CD4-positive, CD25-positive, alpha-beta regulatory T cell (primary cell): Measurements from ENCODE around the gene HDAC4. TPM values are rescaled to one million over a fixed set of nuclear protein-coding genes. Genes with fewer than 3 reads are reported as not detected.

Experiments used
- ATAC-seq, 2 donors: fragments of 150-1000 bp; cut with Tn5 transposase; one replicate each; pipeline ENCODE4 v1.10.0; 2021; ENCODE audit warnings: low read depth in 2 of 2, moderate number of reproducible peaks in 2 of 2, moderate library complexity in 1 of 2
- DNase-seq, 3 donors: peaks; one replicate each; pipeline versions ENCODE4 v3.0.0 to v3.0.0-alpha.2; 2012 to 2022; ENCODE audit warnings: mixed read lengths in 1 of 3
- H3K27ac ChIP-seq: one replicate; pipeline ENCODE4 v1.7.0; 2013; ENCODE audit warnings: mild to moderate bottlenecking, low read length; ENCODE audit not compliant: insufficient read depth, poor library complexity, severe bottlenecking
- H3K27me3 ChIP-seq: one replicate; pipeline ENCODE4 v1.7.0; 2013; ENCODE audit warnings: low read length; ENCODE audit not compliant: control insufficient read depth, insufficient read depth
- H3K36me3 ChIP-seq: one replicate; pipeline ENCODE4 v1.7.0; 2013; ENCODE audit warnings: mild to moderate bottlenecking, low read length, moderate library complexity; ENCODE audit not compliant: control insufficient read depth, insufficient read depth
- H3K4me1 ChIP-seq: 2 replicates; pipeline ENCODE4 v1.7.0; 2013; ENCODE audit warnings: mild to moderate bottlenecking, low read length; ENCODE audit not compliant: insufficient read depth, control insufficient read depth, poor library complexity, severe bottlenecking
- H3K4me3 ChIP-seq: one replicate; pipeline ENCODE4 v1.7.0; 2013; ENCODE audit warnings: low read depth, mild to moderate bottlenecking, low read length, moderate library complexity
- H3K9me3 ChIP-seq, 2 experiments: 1 replicate in 1 of 2; 2 replicates in 1 of 2; pipeline ENCODE4 v1.7.0; 2013; ENCODE audit warnings: low read length in 2 of 2, mild to moderate bottlenecking in 1 of 2, moderate library complexity in 1 of 2; ENCODE audit not compliant: control insufficient read depth in 2 of 2
- H3K27ac Mint-ChIP-seq, 3 donors: one replicate each; pipeline ENCODE4 v1.8.0; 2020 to 2022; ENCODE audit warnings: mild to moderate bottlenecking in 3 of 3, mixed read lengths in 3 of 3, moderate library complexity in 2 of 3
- H3K27me3 Mint-ChIP-seq: one replicate; pipeline ENCODE4 v1.8.0; 2022; ENCODE audit warnings: mild to moderate bottlenecking, mixed read lengths
- H3K36me3 Mint-ChIP-seq: one replicate; pipeline ENCODE4 v1.8.0; 2020; ENCODE audit warnings: mixed read lengths
- H3K4me1 Mint-ChIP-seq, 4 donors: one replicate each; pipeline ENCODE4 v1.8.0; 2020 to 2022; ENCODE audit warnings: mixed read lengths in 4 of 4, mild to moderate bottlenecking in 1 of 4
- H3K4me3 Mint-ChIP-seq, 4 donors: one replicate each; pipeline ENCODE4 v1.8.0; 2020 to 2022; ENCODE audit warnings: mild to moderate bottlenecking in 4 of 4, mixed read lengths in 4 of 4, moderate library complexity in 3 of 4
- H3K9me3 Mint-ChIP-seq, 7 donors: one replicate each; pipeline ENCODE4 v1.8.0; 2020 to 2022; ENCODE audit warnings: mixed read lengths in 7 of 7, mild to moderate bottlenecking in 3 of 7, moderate library complexity in 2 of 7
- polyA plus RNA-seq, 4 donors: library from polyadenylated mRNA; unstranded; fragments of 300-500 nt; fragmentation: Illumina TruSeq; gene quantifications; one replicate each; pipeline ENCODE4 v1.2.3, GENCODE V29; 2021
- total RNA-seq: library from RNA; stranded (reverse); gene quantifications from one replicate; pipeline ENCODE4 v1.2.3, GENCODE V29; 2022

Gene HDAC4
- total and polyA plus RNA-seq, 5 donors from 2014 or later = 6.5 to 118 (median 8.6) TPM

DNA sequence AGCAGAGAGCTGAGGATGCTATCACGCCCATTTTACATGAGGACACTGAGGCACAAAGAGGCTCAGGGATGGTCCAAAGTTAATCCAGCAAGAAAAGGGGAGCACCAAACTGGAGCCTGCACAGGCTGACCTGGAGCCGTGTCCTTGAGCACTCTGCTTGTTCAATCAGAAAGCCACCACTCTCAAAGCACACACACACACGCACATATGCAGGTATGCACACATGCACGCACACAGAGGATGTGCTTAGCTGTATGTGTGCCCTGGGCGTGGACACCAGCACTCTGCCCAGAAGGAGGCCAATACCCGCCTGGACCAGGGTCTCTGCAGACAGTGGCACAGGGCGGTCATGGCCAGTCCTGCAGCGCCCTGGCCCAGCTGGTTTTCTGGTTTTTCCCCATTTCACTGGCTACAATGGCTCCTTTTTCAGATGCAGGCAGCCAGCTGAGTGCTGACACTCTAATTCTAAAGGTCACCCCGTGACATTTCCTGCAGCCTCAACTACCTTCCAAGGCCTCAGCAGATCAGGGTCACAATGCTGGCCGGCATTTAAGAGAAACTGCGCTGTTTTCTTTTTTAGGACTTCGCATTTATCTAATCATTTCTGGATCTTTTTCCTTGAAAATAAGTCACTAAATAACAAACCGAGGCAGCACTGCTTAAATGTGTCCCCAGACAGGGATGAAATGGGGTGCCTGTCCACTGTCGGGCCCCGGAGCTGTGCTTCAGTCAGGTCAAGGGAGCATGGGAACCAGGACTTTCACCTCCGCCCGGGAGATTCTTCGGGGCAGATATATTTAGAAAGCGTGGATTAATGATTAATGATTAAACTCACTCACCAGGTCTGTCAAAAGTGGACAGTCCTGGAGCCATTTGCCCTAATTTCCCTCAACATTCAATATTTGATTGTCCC is 104.5 kb downstream of the HDAC4 start:
- Histone ChIP-seq H3K9me3 (no peaks in the 10 kb centered on the region), H3K36me3 (no peaks in the 10 kb centered on the region), H3K27ac (no peak overlapping the region), H3K4me1 (peaks cover 59% of the 10 kb centered on the region), H3K27me3 (no peaks in the 10 kb centered on the region), H3K4me3 (no peak overlapping the region)
- Mint-ChIP-seq H3K4me3 (peak overlapping the region; percentile 60 to 86 (median 73)), H3K4me1 (peaks cover 20 to 74% (median 39%) of the 10 kb centered on the region in 4 donors), H3K27me3 (peaks cover 5% of the 10 kb centered on the region), H3K27ac (peak overlapping the region; percentile 48 to 92 (median 78)), H3K36me3 (no peaks in the 10 kb centered on the region), H3K9me3 (peaks cover 0 to 2% (median 0%) of the 10 kb centered on the region in 7 donors)
- DNase-seq (no peak), ATAC-seq (no peak)

DNA sequence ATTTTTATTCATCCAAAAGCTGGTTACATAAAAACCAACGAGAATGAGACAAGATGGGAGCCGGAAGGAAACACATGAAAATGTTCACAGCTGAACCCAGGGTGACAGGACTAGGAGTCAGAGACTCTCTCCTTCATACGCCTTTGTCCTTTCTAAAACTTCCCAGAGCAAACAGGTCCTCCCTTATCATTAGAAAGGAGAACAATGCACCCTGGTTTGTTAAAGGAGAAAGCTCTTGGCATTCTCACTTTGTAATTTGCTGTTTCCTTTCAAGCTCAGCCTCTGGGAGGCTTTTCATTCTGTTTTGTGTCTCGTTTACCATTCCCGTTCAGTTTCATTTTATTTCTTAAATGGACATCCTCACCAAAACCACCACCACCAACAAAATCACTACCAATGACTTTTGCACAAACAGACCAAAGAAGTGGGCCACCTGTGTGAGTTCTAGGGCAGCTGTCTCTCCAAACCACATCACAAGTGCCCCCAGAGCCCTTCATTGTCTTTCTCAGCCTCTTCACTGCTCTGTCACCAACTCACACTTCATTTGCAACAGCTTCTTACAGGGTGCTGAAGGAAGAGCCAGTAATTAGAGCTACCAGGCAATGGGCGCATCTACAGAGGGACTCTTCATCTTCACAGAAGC is 105.3 kb downstream of the HDAC4 start:
- Histone ChIP-seq H3K36me3 (no peaks in the 10 kb centered on the region), H3K4me3 (peak overlapping the region; percentile 46), H3K9me3 (no peaks in the 10 kb centered on the region), H3K27ac (peak overlapping the region; percentile 49), H3K27me3 (no peaks in the 10 kb centered on the region), H3K4me1 (peaks cover 59% of the 10 kb centered on the region)
- ATAC-seq = no peak
- Mint-ChIP-seq H3K4me1 (peaks cover 20 to 77% (median 44%) of the 10 kb centered on the region in 4 donors), H3K4me3 (peak overlapping the region; percentile 56 to 86 (median 70)), H3K27ac (peak overlapping the region; percentile 78 to 92 (median 88)), H3K27me3 (peaks cover 5% of the 10 kb centered on the region), H3K9me3 (peaks cover 0 to 2% (median 0%) of the 10 kb centered on the region in 7 donors), H3K36me3 (no peaks in the 10 kb centered on the region)
- peak in 1 of 3 donors; percentile 47 for DNase-seq

DNA sequence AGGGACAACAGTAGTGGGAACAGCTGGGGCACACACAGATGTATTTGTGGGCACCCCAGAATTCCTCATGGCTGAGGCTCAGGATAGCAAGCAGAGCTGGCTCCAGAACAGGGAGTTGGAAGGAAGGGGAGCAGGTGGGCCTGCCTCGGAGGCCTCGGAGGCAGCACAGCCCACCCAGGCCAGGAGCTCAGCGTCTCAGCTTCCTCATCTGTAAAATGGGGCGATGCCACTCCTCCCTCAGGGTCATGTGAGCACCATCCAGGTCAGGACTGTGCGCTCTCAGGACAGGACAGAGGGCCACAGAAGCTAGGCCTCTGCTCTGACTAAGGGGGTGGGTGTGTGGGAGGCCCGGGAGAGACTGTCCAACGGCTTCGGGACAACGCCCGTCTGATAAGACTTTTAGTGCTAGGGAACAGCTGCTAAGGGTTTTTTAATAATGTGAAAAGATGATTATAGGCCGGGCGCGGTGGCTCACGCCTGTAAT is 106.2 kb downstream of the HDAC4 start:
- H3K36me3 ChIP-seq = no peaks in the 10 kb centered on the region
- H3K27me3 Mint-ChIP-seq = peaks cover 5% of the 10 kb centered on the region
- H3K4me3 Mint-ChIP-seq = peak overlapping the region; percentile 17 to 90 (median 73)
- H3K4me3 ChIP-seq = no peak overlapping the region
- H3K27ac Mint-ChIP-seq = peak overlapping the region in 2 of 3 donors; percentile 92 to 94
- H3K27me3 ChIP-seq = no peaks in the 10 kb centered on the region
- H3K36me3 Mint-ChIP-seq = no peaks in the 10 kb centered on the region
- H3K4me1 Mint-ChIP-seq = peaks cover 24 to 82% (median 49%) of the 10 kb centered on the region in 4 donors
- peaks cover 67% of the 10 kb centered on the region for H3K4me1 ChIP-seq
- no peaks in the 10 kb centered on the region for H3K9me3 ChIP-seq
- H3K9me3 Mint-ChIP-seq = peaks cover 0 to 2% (median 0%) of the 10 kb centered on the region in 7 donors
- no peak for DNase-seq
- no peak overlapping the region for H3K27ac ChIP-seq
- no peak for ATAC-seq

DNA sequence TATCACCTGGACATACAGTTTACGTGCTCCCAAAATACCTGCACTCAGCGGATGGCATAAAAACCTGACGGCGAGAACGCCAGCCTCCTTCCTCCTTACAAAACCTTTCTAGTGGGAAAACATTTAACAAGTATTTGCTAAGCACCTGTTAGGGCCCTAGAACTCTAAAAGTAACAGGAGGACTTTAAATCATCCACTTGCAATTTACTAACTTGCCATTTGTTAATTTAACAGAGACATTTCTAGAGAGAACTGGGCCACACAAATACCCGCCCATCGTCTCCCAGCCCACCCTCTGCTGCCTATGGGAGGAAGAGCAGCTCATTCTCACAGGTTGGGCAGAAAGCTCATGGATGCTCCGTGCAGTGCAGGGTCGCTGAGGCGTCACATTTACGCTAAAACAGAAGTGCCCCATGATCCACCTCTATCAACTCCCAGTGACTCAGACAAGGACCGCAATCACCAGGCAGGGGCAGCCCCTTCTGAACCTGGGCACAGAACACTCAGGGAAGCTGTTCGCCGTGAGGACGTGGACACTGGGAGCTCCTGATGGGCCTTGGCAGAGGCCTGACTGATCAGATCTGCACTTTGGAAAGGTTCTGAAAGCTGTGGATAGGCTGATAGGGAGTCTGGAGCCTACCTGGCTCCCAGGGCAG is 106.9 kb downstream of the HDAC4 start:
- H3K27me3 ChIP-seq = no peaks in the 10 kb centered on the region
- Mint-ChIP-seq H3K36me3 (no peaks in the 10 kb centered on the region), H3K4me1 (peaks cover 32 to 82% (median 54%) of the 10 kb centered on the region in 4 donors), H3K27ac (peak overlapping the region; percentile 92 to 97 (median 94)), H3K4me3 (peak overlapping the region; percentile 17 to 90 (median 73)), H3K9me3 (peaks cover 0 to 2% (median 0%) of the 10 kb centered on the region in 7 donors), H3K27me3 (peaks cover 5% of the 10 kb centered on the region)
- DNase-seq = peak; percentile 28 to 59 (median 38)
- peaks cover 72% of the 10 kb centered on the region for H3K4me1 ChIP-seq
- H3K27ac ChIP-seq = peak overlapping the region; percentile 26
- no peaks in the 10 kb centered on the region for H3K36me3 ChIP-seq
- no peak overlapping the region for H3K4me3 ChIP-seq
- ATAC-seq = peak; percentile 24 to 45
- H3K9me3 ChIP-seq = no peaks in the 10 kb centered on the region

DNA sequence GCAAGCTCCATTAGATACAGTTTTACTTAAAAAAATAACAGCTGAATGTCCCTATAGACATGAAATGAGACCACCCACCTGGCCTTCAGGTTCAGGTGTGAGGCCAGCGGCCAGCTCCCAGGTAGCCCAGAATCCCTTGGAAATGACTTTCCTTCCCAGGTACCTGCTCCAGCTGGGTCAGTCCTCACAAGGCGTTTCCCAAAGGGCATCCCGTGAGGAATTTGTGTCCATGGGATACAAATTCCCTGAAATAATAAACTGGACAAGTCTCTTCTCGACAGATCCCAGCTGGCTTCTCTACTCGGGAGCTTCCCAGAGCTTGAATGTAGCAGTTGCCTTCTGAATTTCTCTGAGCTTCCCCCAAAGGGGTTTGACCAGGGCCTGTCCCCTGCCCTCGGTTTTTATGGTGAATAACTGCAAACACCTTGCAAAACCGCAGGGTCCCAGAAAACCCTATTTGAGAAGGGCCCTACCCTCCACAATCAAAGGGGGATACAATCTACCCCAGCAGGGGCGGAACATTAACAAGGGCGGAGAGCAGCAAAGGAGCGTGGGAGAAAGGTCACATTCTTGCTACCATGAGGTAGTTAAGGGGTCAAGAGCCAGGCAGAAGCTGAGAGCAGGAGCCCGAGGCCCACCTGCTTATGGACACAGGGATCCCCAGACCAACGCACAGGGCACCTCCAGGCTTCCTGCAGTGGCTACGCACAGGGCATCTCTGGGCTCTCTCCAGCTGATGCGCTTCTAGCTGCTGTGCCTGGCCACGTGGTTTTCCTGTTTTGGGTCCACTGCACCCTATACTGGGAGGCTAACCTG is 107.7 kb downstream of the HDAC4 start:
- Histone ChIP-seq H3K36me3 (no peaks in the 10 kb centered on the region), H3K27ac (peak overlapping the region; percentile 26), H3K9me3 (no peaks in the 10 kb centered on the region), H3K27me3 (no peaks in the 10 kb centered on the region), H3K4me3 (no peak overlapping the region), H3K4me1 (peaks cover 72% of the 10 kb centered on the region)
- H3K36me3 Mint-ChIP-seq = no peaks in the 10 kb centered on the region
- H3K9me3 Mint-ChIP-seq = no peaks in the 10 kb centered on the region
- peaks cover 5% of the 10 kb centered on the region for H3K27me3 Mint-ChIP-seq
- ATAC-seq = no peak
- H3K27ac Mint-ChIP-seq = peak overlapping the region; percentile 17 to 94 (median 92)
- no peak for DNase-seq
- H3K4me1 Mint-ChIP-seq = peaks cover 31 to 82% (median 56%) of the 10 kb centered on the region in 4 donors
- H3K4me3 Mint-ChIP-seq = peak overlapping the region in 1 of 4 donors; percentile 20

DNA sequence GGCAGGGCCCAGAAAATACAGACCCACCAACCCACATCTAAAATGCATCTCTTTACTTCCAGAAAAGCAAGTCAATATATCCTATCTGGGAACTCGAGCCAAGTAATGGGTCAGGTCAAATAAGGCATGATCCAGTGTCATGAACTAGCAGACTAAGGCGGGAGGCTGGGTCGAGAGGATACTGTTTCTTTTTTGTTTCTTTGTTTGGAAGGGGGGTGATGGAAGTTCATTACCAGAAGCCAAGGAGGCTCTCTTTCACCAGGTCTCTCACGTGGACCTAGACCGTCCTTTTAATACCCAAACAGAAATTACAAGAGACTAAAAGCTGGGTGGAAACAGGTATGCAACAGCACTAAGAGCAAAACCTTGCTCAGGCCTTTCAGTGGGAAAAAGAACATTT is 108.3 kb downstream of the HDAC4 start:
- H3K4me1 ChIP-seq = peaks cover 71% of the 10 kb centered on the region
- Mint-ChIP-seq H3K4me3 (peak overlapping the region in 1 of 4 donors; percentile 20), H3K27ac (peak overlapping the region in 2 of 3 donors; percentile 51 to 74), H3K36me3 (no peaks in the 10 kb centered on the region), H3K27me3 (peaks cover 5% of the 10 kb centered on the region), H3K9me3 (no peaks in the 10 kb centered on the region), H3K4me1 (peaks cover 37 to 82% (median 56%) of the 10 kb centered on the region in 4 donors)
- no peak overlapping the region for H3K27ac ChIP-seq
- no peaks in the 10 kb centered on the region for H3K9me3 ChIP-seq
- H3K4me3 ChIP-seq = no peak overlapping the region
- no peak for DNase-seq
- ATAC-seq = no peak
- no peaks in the 10 kb centered on the region for H3K36me3 ChIP-seq
- H3K27me3 ChIP-seq = no peaks in the 10 kb centered on the region
